Measurements from ENCODE around the gene ATP2A3.

DNA sequence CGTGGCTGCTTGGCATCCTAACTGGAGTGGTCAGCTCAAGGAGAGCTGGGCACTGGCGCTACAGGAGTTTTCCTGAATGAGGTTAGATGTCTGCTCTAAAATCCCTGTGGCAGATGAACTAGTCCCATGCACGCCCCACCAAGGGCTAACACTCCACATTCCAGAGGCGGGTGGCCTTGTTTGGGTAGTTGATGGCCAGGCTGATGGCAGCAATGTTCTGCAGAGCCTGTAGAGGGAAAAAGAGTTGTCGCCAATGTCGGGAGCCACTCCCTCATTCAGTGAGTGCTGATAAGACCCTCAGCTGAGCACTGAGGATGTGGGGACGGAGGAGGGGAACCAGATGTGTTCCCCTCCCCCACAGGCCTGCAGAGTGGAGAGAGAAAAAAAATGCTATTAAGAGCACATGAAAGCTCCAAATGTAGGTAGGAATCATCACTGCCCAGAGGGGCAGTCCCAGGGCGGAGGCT is 42.5 kb upstream of the ATP2A3 start:
- TF ChIP-seq, protein P1, sequence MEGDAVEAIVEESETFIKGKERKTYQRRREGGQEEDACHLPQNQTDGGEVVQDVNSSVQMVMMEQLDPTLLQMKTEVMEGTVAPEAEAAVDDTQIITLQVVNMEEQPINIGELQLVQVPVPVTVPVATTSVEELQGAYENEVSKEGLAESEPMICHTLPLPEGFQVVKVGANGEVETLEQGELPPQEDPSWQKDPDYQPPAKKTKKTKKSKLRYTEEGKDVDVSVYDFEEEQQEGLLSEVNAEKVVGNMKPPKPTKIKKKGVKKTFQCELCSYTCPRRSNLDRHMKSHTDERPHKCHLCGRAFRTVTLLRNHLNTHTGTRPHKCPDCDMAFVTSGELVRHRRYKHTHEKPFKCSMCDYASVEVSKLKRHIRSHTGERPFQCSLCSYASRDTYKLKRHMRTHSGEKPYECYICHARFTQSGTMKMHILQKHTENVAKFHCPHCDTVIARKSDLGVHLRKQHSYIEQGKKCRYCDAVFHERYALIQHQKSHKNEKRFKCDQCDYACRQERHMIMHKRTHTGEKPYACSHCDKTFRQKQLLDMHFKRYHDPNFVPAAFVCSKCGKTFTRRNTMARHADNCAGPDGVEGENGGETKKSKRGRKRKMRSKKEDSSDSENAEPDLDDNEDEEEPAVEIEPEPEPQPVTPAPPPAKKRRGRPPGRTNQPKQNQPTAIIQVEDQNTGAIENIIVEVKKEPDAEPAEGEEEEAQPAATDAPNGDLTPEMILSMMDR (conservative IDR thresholded peaks at IDR 0.05 in 1 of 2, IDR thresholded peaks at IDR 0.05 in 1 of 2; ENCODE audit: low read depth in 1 of 2, low read length in 2 of 2) = no peak
- no peak for TF ChIP-seq EZH2 (IDR thresholded peaks at IDR 0.05; ENCODE audit: low read length, missing control alignments)

Measured in fibroblast of lung (primary cell).